Activated CD4-positive, alpha-beta T cell treated with anti-CD3 and anti-CD28 coated beads, Interleukin-2, Interleukin-6, amounts not matched to agents 100 ng/mL and 50 ng/mL, durations not matched to agents 16 hours and 8 hours (primary cell): ENCODE measurements around the gene NCOA5.

Experiments
- DNase-seq: peaks from one replicate; pipeline ENCODE4 v3.0.0-alpha.2; 2020

The NCOA5 gene

GRCh38 chr20:46034039-46034438 is 55.7 kb downstream of the NCOA5 start:
- no peak for DNase-seq

- no peak for DNase-seq
Measured at GRCh38 chr20:46031701-46032254, 58.0 kb downstream of the NCOA5 start.

GRCh38 chr20:46031014-46031569 is 58.7 kb downstream of the NCOA5 start:
- no peak for DNase-seq

GRCh38 chr20:46030284-46031013 is 59.3 kb downstream of the NCOA5 start:
- no peak for DNase-seq

GRCh38 chr20:46028772-46029371 is 60.9 kb downstream of the NCOA5 start, which contains the start of gene SLC12A5:
TSS of gene SLC12A5 (plus strand) at chr20:46029215. CDS start at chr20:46029345, 130 bp downstream.
- DNase-seq = no peak

- DNase-seq = no peak
Measured at GRCh38 chr20:46028110-46028509, 61.7 kb downstream of the NCOA5 start.

GRCh38 chr20:46027245-46027853 is 62.4 kb downstream of the NCOA5 start:
- peak; percentile 35 for DNase-seq

DNA sequence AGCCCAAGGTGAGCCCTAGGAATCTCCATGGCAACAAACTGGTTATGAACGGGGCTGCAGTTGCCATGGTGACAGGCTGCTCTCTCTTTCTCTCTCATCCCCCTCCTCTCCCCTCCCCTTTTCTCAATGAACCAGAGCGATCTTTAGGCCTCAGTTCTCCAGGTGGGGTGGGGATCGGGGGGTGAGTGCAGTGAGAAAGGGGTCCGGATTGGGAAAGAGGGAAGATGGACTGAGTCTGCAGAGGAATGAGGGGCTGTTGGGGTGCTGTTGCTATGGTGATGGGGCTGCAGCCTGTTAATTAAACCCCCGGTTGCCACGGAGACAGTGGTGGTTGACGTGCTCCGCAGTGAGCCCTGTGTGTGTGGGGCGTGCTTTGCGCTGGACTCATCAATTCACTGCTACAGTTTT is 64.4 kb downstream of the NCOA5 start:
- DNase-seq = no peak

- DNase-seq = no peak
Measured at GRCh38 chr20:46023999-46024398, 65.8 kb downstream of the NCOA5 start.

DNA sequence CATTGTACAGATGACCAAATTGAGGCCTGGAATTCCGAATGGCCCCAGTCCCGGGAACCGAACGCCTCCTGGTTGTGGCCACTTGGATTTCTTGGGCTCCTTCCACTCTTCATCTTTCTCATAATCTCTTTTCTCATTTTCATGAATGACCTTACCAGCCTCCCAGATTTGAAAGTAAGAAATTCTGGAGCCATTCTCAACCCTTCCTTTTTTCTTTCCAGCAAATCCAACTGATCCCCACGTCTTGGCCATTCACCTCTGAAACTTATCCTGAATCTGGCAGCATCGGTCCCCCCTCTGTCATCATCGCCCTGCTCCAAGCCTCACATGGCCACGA is 66.6 kb downstream of the NCOA5 start:
- no peak for DNase-seq

- peak; percentile 88 for DNase-seq
Measured at GRCh38 chr20:46022411-46023147, 67.2 kb downstream of the NCOA5 start.

GRCh38 chr20:46021361-46022359 is 68.1 kb downstream of the NCOA5 start:
- peak; percentile 68 for DNase-seq

DNA sequence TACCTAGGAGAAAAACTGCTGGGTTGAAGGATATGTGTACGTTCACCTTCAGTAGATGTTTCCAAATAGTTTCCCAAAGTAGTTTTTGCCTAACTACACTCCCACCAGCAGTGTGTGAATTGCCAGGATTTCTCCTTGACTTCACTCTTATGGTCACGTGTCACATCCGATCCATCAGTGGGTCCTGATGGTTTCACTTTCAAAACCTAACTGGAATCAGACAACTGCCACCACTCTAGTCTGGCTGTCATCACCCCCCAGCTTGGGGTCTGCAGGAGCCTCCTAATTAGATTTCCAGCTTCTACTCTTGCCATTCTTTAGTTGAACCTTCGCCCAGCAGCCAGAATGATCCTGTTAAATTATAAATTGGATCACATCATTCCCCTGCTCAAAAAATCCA is 69.2 kb downstream of the NCOA5 start:
- no peak for DNase-seq

DNA sequence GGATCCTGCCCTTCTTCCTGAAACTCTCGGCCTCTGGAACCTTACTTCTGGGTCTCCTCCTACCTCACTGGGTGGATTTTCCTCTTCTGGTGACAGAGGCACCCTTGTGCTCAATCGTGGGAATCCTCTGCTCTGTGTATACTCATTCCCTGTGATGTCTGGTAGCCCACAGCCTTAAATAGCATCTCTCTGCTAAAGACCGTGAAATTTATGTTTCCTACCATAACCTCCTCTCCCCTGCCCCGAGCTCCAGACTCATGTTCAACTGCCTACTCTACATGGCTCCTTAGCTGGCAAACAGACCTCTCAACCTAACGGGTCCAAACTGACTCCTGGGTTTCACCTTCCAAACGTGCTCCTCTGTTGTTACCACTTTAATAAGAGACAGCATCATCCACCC is 71.2 kb downstream of the NCOA5 start:
- DNase-seq = no peak

GRCh38 chr20:46018112-46018511 is 71.7 kb downstream of the NCOA5 start:
- DNase-seq = no peak

GRCh38 chr20:46017272-46017671 is 72.5 kb downstream of the NCOA5 start:
- no peak for DNase-seq

DNA sequence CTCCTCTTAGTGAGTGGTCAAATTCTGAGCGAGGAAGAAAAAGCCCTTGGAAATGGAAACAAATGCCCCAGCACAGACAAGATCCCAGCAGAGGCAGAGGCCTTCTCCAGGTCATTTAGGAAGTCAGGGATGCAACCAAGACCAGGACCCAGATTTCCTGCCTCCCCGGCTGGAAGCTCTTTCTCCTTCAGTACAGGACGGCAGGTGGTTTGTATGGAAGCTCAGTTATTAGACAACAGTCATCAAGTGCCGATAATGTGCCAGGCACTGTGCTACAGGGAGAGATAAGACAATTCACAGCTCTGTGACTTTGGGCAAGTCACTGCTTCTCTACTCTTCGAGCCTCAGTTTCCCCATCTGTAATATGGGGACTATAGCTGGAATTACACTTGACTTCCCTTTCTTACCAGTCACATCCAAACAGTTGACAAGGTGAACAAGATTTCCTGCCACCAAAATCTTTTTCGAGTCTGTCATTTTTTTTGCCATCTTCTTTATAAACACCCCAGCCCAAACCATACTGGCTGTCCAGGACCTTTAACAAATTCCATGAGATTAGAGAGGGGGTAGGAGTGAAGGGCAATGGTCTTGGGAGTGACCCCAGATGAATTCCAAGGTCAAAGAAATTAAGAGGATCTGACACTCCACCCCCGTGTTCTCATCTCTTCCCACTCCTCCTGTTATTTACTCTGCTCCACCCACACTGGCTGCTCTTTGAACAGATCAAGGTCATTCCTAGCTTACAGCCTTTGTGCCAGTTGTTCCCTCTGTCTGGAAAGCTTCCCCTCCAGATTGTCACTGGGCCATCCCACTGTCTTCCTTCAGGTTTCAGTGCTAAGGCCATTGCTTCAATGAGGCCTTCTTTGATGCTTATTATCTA is 75.0 kb downstream of the NCOA5 start:
- no peak for DNase-seq

GRCh38 chr20:46013829-46014516 is 75.8 kb downstream of the NCOA5 start:
- DNase-seq = peak; percentile 77

DNA sequence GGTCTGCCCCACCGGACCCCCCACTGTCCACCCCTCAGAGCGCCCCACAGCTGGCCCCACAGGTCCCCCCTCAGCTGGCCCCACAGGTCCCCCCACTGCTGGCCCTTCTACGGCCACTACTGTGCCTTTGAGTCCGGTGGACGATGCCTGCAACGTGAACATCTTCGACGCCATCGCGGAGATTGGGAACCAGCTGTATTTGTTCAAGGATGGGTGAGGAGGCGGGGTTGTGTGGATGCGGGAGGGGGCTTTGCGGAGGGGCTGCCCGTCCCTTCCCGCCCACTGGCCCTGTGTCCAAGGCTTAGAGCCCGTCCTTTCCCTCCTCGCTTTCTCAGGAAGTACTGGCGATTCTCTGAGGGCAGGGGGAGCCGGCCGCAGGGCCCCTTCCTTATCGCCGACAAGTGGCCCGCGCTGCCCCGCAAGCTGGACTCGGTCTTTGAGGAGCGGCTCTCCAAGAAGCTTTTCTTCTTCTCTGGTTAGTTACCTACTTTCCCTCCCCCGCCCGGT is 76.4 kb downstream of the NCOA5 start:
- DNase-seq = no peak

GRCh38 chr20:46012921-46013320 is 76.8 kb downstream of the NCOA5 start:
- DNase-seq = no peak
